H9 (cell line): ENCODE data around the gene ATF4. TPM values are rescaled to one million over a fixed set of nuclear protein-coding genes. Genes with fewer than 3 reads are reported as not detected.

Experiments
- DNase-seq: peaks from one replicate; pipeline ENCODE4 v3.0.0-alpha.2; 2017
- H2AFZ ChIP-seq: one replicate; pipeline ENCODE4 v1.6.1; 2013; ENCODE audit warnings: mild to moderate bottlenecking, low read length, control low read depth, moderate library complexity
- H2AK5ac ChIP-seq: 2 replicates; pipeline ENCODE4 v1.6.1; 2013; ENCODE audit warnings: low read length, control low read depth, mixed read lengths; ENCODE audit not compliant: insufficient read length
- H2BK120ac ChIP-seq: one replicate; pipeline ENCODE4 v1.6.1; 2013; ENCODE audit warnings: low read depth, mild to moderate bottlenecking, low read length, control low read depth, inconsistent platforms; ENCODE audit not compliant: poor library complexity, severe bottlenecking
- H2BK12ac ChIP-seq: 2 replicates; pipeline ENCODE4 v1.6.1; 2013; ENCODE audit warnings: low read length, control low read depth, mixed read lengths, low read depth; ENCODE audit not compliant: insufficient read length
- H2BK15ac ChIP-seq: 2 replicates; pipeline ENCODE4 v1.6.1; 2013; ENCODE audit warnings: low read depth, low read length, control low read depth
- H2BK20ac ChIP-seq: one replicate; pipeline ENCODE4 v1.6.1; 2013; ENCODE audit warnings: low read depth, mild to moderate bottlenecking, low read length, control low read depth, inconsistent platforms; ENCODE audit not compliant: poor library complexity, severe bottlenecking
- H2BK5ac ChIP-seq: 2 replicates; pipeline ENCODE4 v1.6.1; 2013; ENCODE audit warnings: low read length, control low read depth, mixed read lengths; ENCODE audit not compliant: insufficient read length
- H3K14ac ChIP-seq: 2 replicates; pipeline ENCODE4 v1.6.1; 2013; ENCODE audit warnings: low read length, control low read depth; ENCODE audit not compliant: insufficient read depth
- H3K18ac ChIP-seq: 2 replicates; pipeline ENCODE4 v1.6.1; 2013; ENCODE audit warnings: low read depth, mild to moderate bottlenecking, mixed read lengths, low read length, control low read depth; ENCODE audit not compliant: insufficient read length
- H3K23ac ChIP-seq: 2 replicates; pipeline ENCODE4 v1.6.1; 2013; ENCODE audit warnings: low read length, control low read depth, mixed read lengths, low read depth; ENCODE audit not compliant: insufficient read length
- H3K23me2 ChIP-seq: 2 replicates; pipeline ENCODE4 v1.6.1; 2013; ENCODE audit warnings: low read depth, mild to moderate bottlenecking, mixed read lengths, low read length, control low read depth; ENCODE audit not compliant: insufficient read length, poor library complexity, severe bottlenecking
- H3K27ac ChIP-seq: 2 replicates; pipeline ENCODE4 v1.5.1; 2013; ENCODE audit warnings: low read length, control low read depth, mixed read lengths, low read depth; ENCODE audit not compliant: insufficient read length
- H3K27me3 ChIP-seq: 2 replicates; pipeline ENCODE4 v1.6.1; 2013; ENCODE audit warnings: low read length, control low read depth, inconsistent platforms; ENCODE audit not compliant: insufficient read depth
- H3K4ac ChIP-seq: 2 replicates; pipeline ENCODE4 v1.6.1; 2013; ENCODE audit warnings: low read depth, mild to moderate bottlenecking, control low read depth, inconsistent platforms, low read length, moderate library complexity
- H3K4me1 ChIP-seq: 2 replicates; pipeline ENCODE4 v1.6.1; 2013; ENCODE audit warnings: low read length, control low read depth, inconsistent platforms; ENCODE audit not compliant: insufficient read depth
- H3K4me2 ChIP-seq: 2 replicates; pipeline ENCODE4 v1.6.1; 2013; ENCODE audit warnings: low read length, control low read depth, mixed read lengths; ENCODE audit not compliant: insufficient read length, insufficient read depth
- H3K56ac ChIP-seq: 2 replicates; pipeline ENCODE4 v1.6.1; 2013; ENCODE audit warnings: low read depth, mild to moderate bottlenecking, mixed read lengths, low read length, control low read depth; ENCODE audit not compliant: insufficient read length
- H3K79me1 ChIP-seq: 2 replicates; pipeline ENCODE4 v1.6.1; 2013; ENCODE audit warnings: low read depth, mild to moderate bottlenecking, moderate library complexity, low read length, control low read depth, inconsistent platforms; ENCODE audit not compliant: insufficient read depth, poor library complexity, severe bottlenecking
- H3K79me2 ChIP-seq: 2 replicates; pipeline ENCODE4 v1.6.1; 2013; ENCODE audit warnings: low read length, control low read depth, inconsistent platforms; ENCODE audit not compliant: insufficient read depth
- H3K9ac ChIP-seq: 2 replicates; pipeline ENCODE4 v1.6.1; 2013; ENCODE audit warnings: low read length, control low read depth, mixed read lengths; ENCODE audit not compliant: insufficient read length; ENCODE audit errors: extremely low read depth
- H3K9me3 ChIP-seq: one replicate; pipeline ENCODE4 v1.6.1; 2013; ENCODE audit warnings: low read depth, low read length, inconsistent platforms; ENCODE audit not compliant: control insufficient read depth
- H3T11ph ChIP-seq: one replicate; pipeline ENCODE4 v1.6.1; 2013; ENCODE audit warnings: mild to moderate bottlenecking, low read length, control low read depth, inconsistent platforms
- H4K20me1 ChIP-seq: one replicate; pipeline ENCODE4 v1.6.1; 2013; ENCODE audit not compliant: control insufficient read depth, insufficient read length, insufficient read depth
- H4K5ac ChIP-seq: 2 replicates; pipeline ENCODE4 v1.6.1; 2013; ENCODE audit warnings: low read depth, mild to moderate bottlenecking, mixed read lengths, low read length, control low read depth; ENCODE audit not compliant: insufficient read length
- H4K8ac ChIP-seq: replicated peaks from 2 replicates; pipeline ENCODE4 v1.6.1; 2013; ENCODE audit warnings: low read length, control low read depth, mixed read lengths, low read depth; ENCODE audit not compliant: insufficient read length
- H4K91ac ChIP-seq: 2 replicates; pipeline ENCODE4 v1.6.1; 2013; ENCODE audit warnings: low read depth, mild to moderate bottlenecking, moderate library complexity, mixed read lengths, low read length, control low read depth; ENCODE audit not compliant: insufficient read length
- H3K27ac Mint-ChIP-seq, 3 experiments: 2 replicates in 2 of 3; 3 replicates in 1 of 3; pipeline ENCODE4 v1.8.0; 2020 to 2021; ENCODE audit warnings: mixed read lengths in 3 of 3, mild to moderate bottlenecking in 1 of 3, moderate library complexity in 1 of 3
- H3K27me3 Mint-ChIP-seq: 2 replicates; pipeline ENCODE4 v1.8.0; 2021; ENCODE audit warnings: low read depth, mild to moderate bottlenecking, moderate library complexity, mixed read lengths
- H3K36me3 Mint-ChIP-seq, 3 experiments: 2 replicates in 2 of 3; 3 replicates in 1 of 3; pipeline ENCODE4 v1.8.0; 2020 to 2021; ENCODE audit warnings: low read depth in 3 of 3, mixed read lengths in 3 of 3; ENCODE audit not compliant: insufficient read depth in 1 of 3
- H3K4me1 Mint-ChIP-seq, 2 experiments: 2 replicates each; pipeline ENCODE4 v1.8.0; 2020; ENCODE audit warnings: mixed read lengths in 2 of 2
- H3K4me3 Mint-ChIP-seq, 2 experiments: 2 replicates in 1 of 2; 3 replicates in 1 of 2; pipeline ENCODE4 v1.8.0; 2020 to 2021; ENCODE audit warnings: mild to moderate bottlenecking in 2 of 2, mixed read lengths in 2 of 2, moderate library complexity in 1 of 2
- H3K9me3 Mint-ChIP-seq, 2 experiments: 2 replicates in 1 of 2; 3 replicates in 1 of 2; pipeline ENCODE4 v1.8.0; 2020; ENCODE audit warnings: mild to moderate bottlenecking in 2 of 2, mixed read lengths in 2 of 2, moderate library complexity in 1 of 2
- WGBS: extraction: QIAGEN DNeasy Blood & Tissue Kit; methylation state at CpG from one replicate; pipeline ENCODE4 v1.1.7; 2013; ENCODE audit warnings: missing lambda C conversion rate, low lambda C conversion rate, mixed read lengths; ENCODE audit not compliant: insufficient read length; ENCODE audit errors: extremely low coverage; 5-methylcytosine and 5-hydroxymethylcytosine counted together
- total RNA-seq: library from RNA; stranded (reverse); gene quantifications from 2 replicates; pipeline ENCODE4 v1.2.1, GENCODE V29; 2021
- TF ChIP-seq, protein P1 (sequence below): fragments of 200-600 bp; sonication (generic); conservative IDR thresholded peaks from 3 replicates; pipeline ENCODE4 v1.8.0; 2021; ENCODE audit warnings: antibody characterized with exemption, mild to moderate bottlenecking

Gene ATF4
- total RNA-seq, 1 experiment from 2014 or later = 455 TPM

DNA sequence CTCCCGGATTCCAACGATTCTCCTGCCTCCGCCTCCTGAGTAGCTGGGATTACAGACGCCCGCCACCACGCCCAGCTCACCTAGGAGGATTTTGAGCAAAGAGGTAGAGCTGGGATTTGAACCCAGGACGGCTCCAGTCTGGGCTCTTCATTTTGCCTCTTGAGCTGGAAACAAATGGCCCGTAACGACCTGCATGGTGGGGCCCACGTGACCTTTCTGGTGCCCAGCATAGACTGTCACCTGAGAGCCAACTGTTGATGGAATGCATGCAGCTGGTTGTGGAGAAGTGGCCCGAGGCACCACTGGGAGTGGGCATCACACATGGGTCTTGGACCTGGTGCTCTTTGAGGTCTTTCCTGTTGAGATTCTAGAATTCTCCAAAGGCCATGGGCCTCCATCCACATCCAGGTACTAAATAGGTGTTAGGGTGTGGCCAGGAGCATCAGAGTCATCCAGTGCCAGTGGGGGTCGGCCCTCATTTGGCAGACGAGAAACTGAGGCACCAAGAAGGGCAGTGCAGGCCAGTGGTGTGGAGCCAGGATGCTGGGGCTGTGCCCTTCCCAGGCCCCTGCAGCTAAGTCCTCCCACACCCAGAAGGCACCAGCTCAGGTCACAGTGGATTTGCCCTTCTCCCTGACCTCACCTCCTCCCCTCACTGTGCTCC lies 3.9 kb downstream of the ATF4 start:
- Histone ChIP-seq H3K4ac (no peak overlapping the region), H3K79me1 (no peaks in the 10 kb centered on the region), H3K79me2 (peaks cover 8% of the 10 kb centered on the region; the same call in 1 of the 2 replicates), H3K9ac (no peak overlapping the region), H3T11ph (no peak overlapping the region), H4K8ac (no peak overlapping the region), H4K5ac (no peak overlapping the region), H2BK20ac (no peak overlapping the region), H3K23me2 (peaks cover 9% of the 10 kb centered on the region), H3K27me3 (no peaks in the 10 kb centered on the region), H3K4me1 (no peaks in the 10 kb centered on the region; the same call in 1 of the 2 replicates), H3K14ac (no peak overlapping the region), H3K9me3 (no peaks in the 10 kb centered on the region), H3K56ac (no peak overlapping the region), H2BK5ac (no peak overlapping the region), H2BK120ac (no peak overlapping the region), H3K23ac (no peak overlapping the region), H2BK15ac (no peak overlapping the region), H2AK5ac (no peak overlapping the region), H3K4me2 (no peak overlapping the region), H2AFZ (no peak overlapping the region), H4K91ac (no peak overlapping the region), H3K18ac (no peak overlapping the region), H3K27ac (no peak overlapping the region), H4K20me1 (peaks cover 9% of the 10 kb centered on the region), H2BK12ac (no peak overlapping the region)
- Mint-ChIP-seq H3K4me3 (peak overlapping the region; percentile 21 to 27; a peak in 3 of 5 replicates), H3K9me3 (peaks cover 0 to 2% of the 10 kb centered on the region in 2 experiments; a peak in 3 of 5 replicates), H3K4me1 (peaks cover 29 to 35% of the 10 kb centered on the region in 2 experiments), H3K27ac (peak overlapping the region in 1 of 3 experiments; percentile 55; a peak in 2 of 7 replicates), H3K27me3 (peaks cover 2% of the 10 kb centered on the region), H3K36me3 (peaks cover 27 to 68% (median 54%) of the 10 kb centered on the region in 3 experiments)
- TF ChIP-seq, protein P1, sequence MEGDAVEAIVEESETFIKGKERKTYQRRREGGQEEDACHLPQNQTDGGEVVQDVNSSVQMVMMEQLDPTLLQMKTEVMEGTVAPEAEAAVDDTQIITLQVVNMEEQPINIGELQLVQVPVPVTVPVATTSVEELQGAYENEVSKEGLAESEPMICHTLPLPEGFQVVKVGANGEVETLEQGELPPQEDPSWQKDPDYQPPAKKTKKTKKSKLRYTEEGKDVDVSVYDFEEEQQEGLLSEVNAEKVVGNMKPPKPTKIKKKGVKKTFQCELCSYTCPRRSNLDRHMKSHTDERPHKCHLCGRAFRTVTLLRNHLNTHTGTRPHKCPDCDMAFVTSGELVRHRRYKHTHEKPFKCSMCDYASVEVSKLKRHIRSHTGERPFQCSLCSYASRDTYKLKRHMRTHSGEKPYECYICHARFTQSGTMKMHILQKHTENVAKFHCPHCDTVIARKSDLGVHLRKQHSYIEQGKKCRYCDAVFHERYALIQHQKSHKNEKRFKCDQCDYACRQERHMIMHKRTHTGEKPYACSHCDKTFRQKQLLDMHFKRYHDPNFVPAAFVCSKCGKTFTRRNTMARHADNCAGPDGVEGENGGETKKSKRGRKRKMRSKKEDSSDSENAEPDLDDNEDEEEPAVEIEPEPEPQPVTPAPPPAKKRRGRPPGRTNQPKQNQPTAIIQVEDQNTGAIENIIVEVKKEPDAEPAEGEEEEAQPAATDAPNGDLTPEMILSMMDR = no peak
- no CpG with 5 or more reads among the region's 13 CpGs for WGBS
- no peak for DNase-seq
